Small intestine (tissue), 7 donors: Measurements from ENCODE around the gene SMYD3. TPM values are rescaled to one million over a fixed set of nuclear protein-coding genes. Genes with fewer than 3 reads are reported as not detected.
"Not testable (repeated sequence)": the region's sequence is repeated elsewhere in the genome, so short reads cannot be mapped to it uniquely, and the experiment has no call there.

Source experiments
- DNase-seq, 2 donors: peaks; one replicate each; pipeline versions ENCODE4 v3.0.0 to v3.0.0-alpha.2; 2013
- FAIRE-seq: peaks from 2 replicates; lab custom pipeline; 2012; peaks lifted over from hg19 to GRCh38; lab: Jason Lieb, UNC
- H3K27ac ChIP-seq, 3 donors: one replicate each; pipeline ENCODE4 v1.5.1; 2013; ENCODE audit warnings: low read length in 2 of 3, mild to moderate bottlenecking in 2 of 3, control low read depth in 1 of 3, inconsistent platforms in 1 of 3, low read depth in 1 of 3, moderate library complexity in 1 of 3
- H3K27me3 ChIP-seq, 3 donors: one replicate each; pipeline ENCODE4 v1.6.1; 2013; ENCODE audit warnings: low read length in 3 of 3, inconsistent platforms in 1 of 3; ENCODE audit not compliant: control insufficient read depth in 3 of 3, insufficient read depth in 3 of 3
- H3K36me3 ChIP-seq, 3 donors: one replicate each; pipeline ENCODE4 v1.6.1; 2013; ENCODE audit warnings: low read length in 3 of 3, inconsistent platforms in 1 of 3, low read depth in 1 of 3, mild to moderate bottlenecking in 1 of 3, moderate library complexity in 1 of 3; ENCODE audit not compliant: control insufficient read depth in 3 of 3, insufficient read depth in 2 of 3
- H3K4me1 ChIP-seq, 3 donors: one replicate each; pipeline ENCODE4 v1.6.1; 2013; ENCODE audit warnings: low read length in 2 of 3, inconsistent platforms in 1 of 3, low read depth in 1 of 3, mild to moderate bottlenecking in 1 of 3, moderate library complexity in 1 of 3; ENCODE audit not compliant: control insufficient read depth in 3 of 3, insufficient read depth in 2 of 3
- H3K4me3 ChIP-seq, 3 donors: one replicate each; pipeline ENCODE4 v1.5.1; 2013; ENCODE audit warnings: low read length in 3 of 3, control low read depth in 1 of 3, inconsistent platforms in 1 of 3, low read depth in 1 of 3, mild to moderate bottlenecking in 1 of 3, moderate library complexity in 1 of 3
- H3K9me3 ChIP-seq, 2 donors: one replicate each; pipeline ENCODE4 v1.6.1; 2013; ENCODE audit warnings: low read depth in 1 of 2, low read length in 1 of 2; ENCODE audit not compliant: control insufficient read depth in 2 of 2, insufficient read depth in 1 of 2
- WGBS, 3 donors: extraction: QIAGEN DNeasy Blood & Tissue Kit; methylation state at CpG; one replicate each; pipeline ENCODE4 v1.1.7; 2013; 5-methylcytosine and 5-hydroxymethylcytosine counted together
- polyA plus RNA-seq, 4 donors: library from polyadenylated mRNA; stranded (reverse) in 3 of 4; unstranded in 1 of 4; fragments of 200-250 nt in 3 of 4; fragments of 120-200 nt in 1 of 4; gene quantifications; one replicate each; pipeline versions ENCODE4 v1.2.1 to v1.2.3, GENCODE V29; 2013
- donor health status: healthy with polysubstance abuse.
- donor health status: control.
- donor health status: control.
- donor health status: Bipolar disorder and iron deficiency.
- donor health status: healthy.

Gene SMYD3
- polyA plus RNA-seq, 4 donors, result 5.4 to 10.1 (median 8.5) TPM

DNA sequence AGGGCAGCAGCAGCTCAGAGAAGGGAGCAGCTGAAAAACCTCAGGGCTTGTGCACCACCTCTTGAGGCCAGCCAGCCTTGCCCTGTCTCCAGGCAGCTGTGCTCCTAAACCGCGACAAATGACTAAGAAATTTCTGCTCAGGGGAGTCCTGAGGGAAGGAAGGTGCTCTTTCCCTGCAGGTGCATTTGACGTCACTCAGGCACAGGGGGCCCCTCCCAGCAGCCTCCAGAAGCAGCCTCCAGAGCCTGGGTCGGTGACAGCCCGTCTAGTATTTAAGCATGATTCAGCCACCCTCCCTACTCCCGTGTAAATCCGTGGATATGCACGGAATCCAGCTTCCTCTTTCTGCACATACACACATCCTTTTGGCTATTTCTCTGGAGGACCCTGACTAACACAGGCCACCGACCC lies 791.8 kb downstream of the SMYD3 start:
- no peak for FAIRE-seq

DNA sequence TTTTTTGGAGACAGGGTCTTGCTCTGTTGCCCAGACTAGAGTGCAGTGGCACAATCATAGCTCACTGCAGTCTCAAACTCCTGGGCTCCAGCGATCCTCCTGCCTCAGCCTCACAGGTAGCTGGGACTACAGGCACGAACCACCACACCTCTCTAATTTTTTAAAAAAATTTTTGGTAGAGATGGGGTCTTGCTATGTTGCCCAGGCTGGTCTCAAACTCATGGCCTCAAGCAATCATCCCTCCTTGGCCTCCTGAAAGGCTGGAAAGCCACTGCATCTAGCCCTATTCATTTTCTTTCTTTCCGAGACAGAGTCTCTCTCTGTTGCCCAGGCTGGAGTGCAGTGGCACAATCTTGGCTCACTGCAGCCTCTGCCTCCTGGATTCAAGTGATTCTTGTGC lies 793.1 kb downstream of the SMYD3 start:
- not testable (repeated sequence) for H3K4me3 ChIP-seq, H3K36me3 ChIP-seq, H3K4me1 ChIP-seq, H3K27me3 ChIP-seq, H3K27ac ChIP-seq, DNase-seq, H3K9me3 ChIP-seq, FAIRE-seq
- 82 to 87% (median 86%) methylated on average over 3 of the region's 3 CpGs for WGBS, 3 donors

More for the DNA sequence above, 791.8 kb downstream of the SMYD3 start:
- no peaks in the 10 kb centered on the region for H3K27me3 ChIP-seq
- H3K9me3 ChIP-seq, result no peaks in the 10 kb centered on the region
- no peaks in the 10 kb centered on the region for H3K4me1 ChIP-seq
- WGBS, 3 donors, result 48 to 61% (median 53%) methylated on average over 9 of the region's 9 CpGs
- no peak overlapping the region for H3K4me3 ChIP-seq
- DNase-seq, result no peak
- no peaks in the 10 kb centered on the region for H3K36me3 ChIP-seq
- no peak overlapping the region for H3K27ac ChIP-seq

DNA sequence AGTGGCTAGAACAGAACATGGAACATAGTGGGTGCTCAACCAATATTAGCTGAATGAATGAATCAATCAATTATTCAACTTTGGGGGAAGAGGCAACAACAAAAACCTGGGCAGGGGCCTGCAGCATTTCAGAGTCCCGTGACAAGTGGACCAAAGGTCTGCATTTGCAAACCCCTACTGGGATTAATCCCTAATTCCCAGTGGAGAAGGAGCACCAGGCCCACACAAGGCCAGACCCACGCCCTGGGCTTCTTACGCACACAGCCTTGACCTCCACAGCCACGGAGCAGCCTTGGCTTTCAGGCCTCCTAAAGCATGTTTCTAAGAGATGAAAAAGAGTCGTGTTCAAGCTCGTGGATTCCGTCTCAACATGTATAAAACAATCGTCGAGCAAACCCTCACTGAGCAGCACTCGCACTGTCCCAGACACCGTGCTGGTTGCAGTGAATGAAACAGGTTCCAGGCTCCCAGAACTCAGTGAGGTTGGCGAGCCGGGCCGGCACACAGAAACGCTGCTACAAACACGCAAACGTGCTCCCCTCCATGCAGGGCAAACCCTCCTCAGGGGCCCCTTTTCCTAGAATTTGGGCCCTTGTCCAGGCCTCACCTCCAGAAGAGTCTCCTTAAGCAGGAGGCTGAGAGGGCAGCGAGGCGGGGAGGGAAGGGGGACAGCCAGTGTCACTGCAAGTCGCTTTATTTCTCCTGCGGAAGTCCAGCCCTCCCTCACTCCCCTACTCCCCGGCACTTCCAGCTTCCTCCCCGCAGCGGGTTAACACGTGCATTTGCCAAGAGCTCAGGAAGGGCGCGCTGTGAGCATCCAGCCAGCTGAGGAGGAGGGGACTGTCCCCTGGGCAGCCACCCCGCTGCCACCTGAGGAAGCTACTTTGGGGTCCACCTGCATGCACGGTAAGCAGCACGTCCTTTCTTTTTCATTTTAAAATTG lies 795.8 kb downstream of the SMYD3 start:
- FAIRE-seq (no peak), DNase-seq (no peak)
- Histone ChIP-seq H3K27ac (no peak overlapping the region), H3K4me1 (no peaks in the 10 kb centered on the region), H3K9me3 (no peaks in the 10 kb centered on the region), H3K27me3 (no peaks in the 10 kb centered on the region), H3K36me3 (no peaks in the 10 kb centered on the region), H3K4me3 (no peak overlapping the region)
- 72 to 87% (median 85%) methylated on average over 30 of the region's 30 CpGs for WGBS, 3 donors

DNA sequence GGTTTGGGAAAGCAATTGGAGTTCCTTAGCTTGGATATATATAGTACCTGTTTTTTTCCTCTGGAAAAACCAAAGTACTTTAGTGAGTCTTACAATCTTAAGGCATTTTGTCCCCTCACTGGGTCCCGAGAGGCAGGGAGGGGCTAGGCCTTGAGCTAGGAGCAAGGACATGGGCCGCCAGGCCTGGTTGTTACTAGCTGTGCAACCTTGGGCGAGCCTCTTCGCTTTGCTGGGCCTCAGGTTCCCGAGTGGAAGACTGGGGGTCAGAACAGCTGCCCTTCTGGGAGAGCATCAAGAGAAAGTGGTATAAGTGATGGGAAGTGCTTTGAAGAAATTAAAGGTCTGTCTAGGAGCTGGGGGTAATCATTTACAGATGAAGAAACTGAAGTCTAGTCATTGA lies 799.1 kb downstream of the SMYD3 start:
- DNase-seq, result no peak
- FAIRE-seq, result no peak
- 91 to 94% (median 92%) methylated on average over 5 of the region's 5 CpGs for WGBS, 3 donors
- Histone ChIP-seq H3K27me3 (no peaks in the 10 kb centered on the region), H3K36me3 (peaks cover 0 to 5% (median 0%) of the 10 kb centered on the region in 3 donors), H3K27ac (no peak overlapping the region), H3K4me3 (no peak overlapping the region), H3K4me1 (no peaks in the 10 kb centered on the region), H3K9me3 (no peaks in the 10 kb centered on the region)

DNA sequence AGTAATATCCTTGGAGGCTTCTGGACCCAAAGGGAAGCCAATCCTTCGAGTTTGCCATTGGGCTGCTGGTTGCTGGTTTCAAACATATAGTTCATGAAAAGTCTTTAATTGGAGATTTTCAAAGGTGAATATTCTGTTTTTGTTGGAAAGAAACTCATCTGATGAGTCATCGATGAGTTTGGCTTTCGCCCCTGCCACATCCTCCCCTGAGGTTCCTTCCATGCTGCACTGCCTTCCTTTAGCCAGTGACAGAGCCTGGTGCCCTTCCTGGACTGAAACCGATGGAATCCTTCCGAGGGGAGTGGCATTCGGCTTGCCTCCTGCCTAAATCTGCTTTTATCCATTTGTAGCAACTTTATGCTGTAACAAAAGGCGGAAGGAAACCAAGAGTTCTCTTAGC lies 802.3 kb downstream of the SMYD3 start:
- 85 to 86% (median 86%) methylated on average over 7 of the region's 7 CpGs for WGBS, 3 donors
- FAIRE-seq, result no peak
- no peak overlapping the region for H3K4me3 ChIP-seq
- no peaks in the 10 kb centered on the region for H3K9me3 ChIP-seq
- H3K27me3 ChIP-seq, result no peaks in the 10 kb centered on the region
- no peak overlapping the region for H3K27ac ChIP-seq
- H3K36me3 ChIP-seq, result peaks cover 0 to 11% (median 0%) of the 10 kb centered on the region in 3 donors
- no peak for DNase-seq
- no peaks in the 10 kb centered on the region for H3K4me1 ChIP-seq

- 86 to 91% (median 89%) methylated on average over 6 of the region's 6 CpGs for WGBS, 3 donors
- H3K4me1 ChIP-seq, result no peaks in the 10 kb centered on the region
- FAIRE-seq (no peak), DNase-seq (no peak)
- no peak overlapping the region for H3K4me3 ChIP-seq
- H3K36me3 ChIP-seq, result peaks cover 0 to 11% (median 0%) of the 10 kb centered on the region in 3 donors
- H3K27me3 ChIP-seq, result no peaks in the 10 kb centered on the region
- no peaks in the 10 kb centered on the region for H3K9me3 ChIP-seq
- H3K27ac ChIP-seq, result no peak overlapping the region
These were observed 802.7 kb downstream of the SMYD3 start for GRCh38 chr1:245704341-245704740.

GRCh38 chr1:245702346-245702745 lies 804.7 kb downstream of the SMYD3 start:
- FAIRE-seq (no peak), DNase-seq (no peak)
- Histone ChIP-seq H3K27me3 (no peaks in the 10 kb centered on the region), H3K4me1 (no peaks in the 10 kb centered on the region), H3K27ac (no peak overlapping the region), H3K36me3 (peaks cover 0 to 11% (median 0%) of the 10 kb centered on the region in 3 donors), H3K9me3 (no peaks in the 10 kb centered on the region), H3K4me3 (no peak overlapping the region)
- 93 to 99% (median 95%) methylated on average over 13 of the region's 13 CpGs for WGBS, 3 donors

GRCh38 chr1:245701631-245702030 lies 805.4 kb downstream of the SMYD3 start:
- Histone ChIP-seq H3K36me3 (peaks cover 0 to 11% (median 0%) of the 10 kb centered on the region in 3 donors), H3K4me1 (no peaks in the 10 kb centered on the region), H3K27me3 (no peaks in the 10 kb centered on the region), H3K9me3 (no peaks in the 10 kb centered on the region), H3K4me3 (no peak overlapping the region), H3K27ac (no peak overlapping the region)
- 82 to 89% (median 86%) methylated on average over 7 of the region's 7 CpGs for WGBS, 3 donors
- FAIRE-seq (no peak), DNase-seq (no peak)
